T-helper 1 cell treated with Interleukin-12 subunit alpha and Interleukin-12 subunit beta and Interleukin-4 antibody, amounts not matched to agents 30 μg/mL and 1 μg/mL, for 36 hours (primary cell): ENCODE measurements around the gene TUG1.

Experiments
- H3K27ac Mint-ChIP-seq: one replicate; pipeline ENCODE4 v1.8.0; 2021; ENCODE audit warnings: mild to moderate bottlenecking, mixed read lengths
- H3K27me3 Mint-ChIP-seq: one replicate; pipeline ENCODE4 v1.8.0; 2021; ENCODE audit warnings: low read depth, mixed read lengths
- H3K36me3 Mint-ChIP-seq: one replicate; pipeline ENCODE4 v1.8.0; 2021; ENCODE audit warnings: low read depth, mixed read lengths
- H3K4me1 Mint-ChIP-seq: one replicate; pipeline ENCODE4 v1.8.0; 2021; ENCODE audit warnings: low read depth, mixed read lengths
- H3K4me3 Mint-ChIP-seq: one replicate; pipeline ENCODE4 v1.8.0; 2021; ENCODE audit warnings: mild to moderate bottlenecking, moderate library complexity, mixed read lengths
- H3K9me3 Mint-ChIP-seq: one replicate; pipeline ENCODE4 v1.8.0; 2021; ENCODE audit warnings: mixed read lengths

The TUG1 gene

GRCh38 chr22:31005535-31005934 lies 36.5 kb downstream of the TUG1 start:
- H3K4me3 Mint-ChIP-seq, result no peak overlapping the region
- no peak overlapping the region for H3K27ac Mint-ChIP-seq
- no peaks in the 10 kb centered on the region for H3K4me1 Mint-ChIP-seq
- H3K27me3 Mint-ChIP-seq, result no peaks in the 10 kb centered on the region
- peaks cover 14% of the 10 kb centered on the region for H3K9me3 Mint-ChIP-seq
- no peaks in the 10 kb centered on the region for H3K36me3 Mint-ChIP-seq

- H3K27ac Mint-ChIP-seq, result no peak overlapping the region
- H3K27me3 Mint-ChIP-seq, result peaks cover 3% of the 10 kb centered on the region
- no peaks in the 10 kb centered on the region for H3K9me3 Mint-ChIP-seq
- no peak overlapping the region for H3K4me3 Mint-ChIP-seq
- H3K36me3 Mint-ChIP-seq, result no peaks in the 10 kb centered on the region
- H3K4me1 Mint-ChIP-seq, result no peaks in the 10 kb centered on the region
Measured at GRCh38 chr22:31019191-31019930, 50.3 kb downstream of the TUG1 start.

- no peaks in the 10 kb centered on the region for H3K27me3 Mint-ChIP-seq
- no peaks in the 10 kb centered on the region for H3K4me1 Mint-ChIP-seq
- H3K4me3 Mint-ChIP-seq, result no peak overlapping the region
- H3K27ac Mint-ChIP-seq, result no peak overlapping the region
- H3K36me3 Mint-ChIP-seq, result no peaks in the 10 kb centered on the region
- H3K9me3 Mint-ChIP-seq, result no peaks in the 10 kb centered on the region
Measured at GRCh38 chr22:31020334-31020733, 51.3 kb downstream of the TUG1 start.

GRCh38 chr22:31022516-31022915 lies 53.5 kb downstream of the TUG1 start:
- H3K4me1 Mint-ChIP-seq, result no peaks in the 10 kb centered on the region
- H3K27me3 Mint-ChIP-seq, result no peaks in the 10 kb centered on the region
- H3K4me3 Mint-ChIP-seq, result no peak overlapping the region
- no peak overlapping the region for H3K27ac Mint-ChIP-seq
- H3K9me3 Mint-ChIP-seq, result no peaks in the 10 kb centered on the region
- H3K36me3 Mint-ChIP-seq, result no peaks in the 10 kb centered on the region
